Panc1 (cell line): ENCODE measurements around the gene MRPL51. TPM values are rescaled to one million over a fixed set of nuclear protein-coding genes. Genes with fewer than 3 reads are reported as not detected.

Source experiments
- ATAC-seq: fragments of 200-7000 bp; cut with Tn5 transposase; 2 replicates; pipeline ENCODE4 v1.9.1; 2020; ENCODE audit warnings: mild to moderate bottlenecking, moderate library complexity
- BruUV-seq: library from RNA; stranded (reverse); fragments of 400-500 nt; replicated peaks from 2 replicates; lab custom pipeline; 2021; lab: Mats Ljungman, UMichigan
- CTCF ChIA-PET: fragments of 300-600 bp; sonication (Branson Sonifier 250); formaldehyde crosslinking; loops from one replicate; lab custom pipeline; 2022; ENCODE audit warnings: antibody characterized with exemption; lab: Charles Lee
- POLR2A ChIA-PET: fragments of 300-600 bp; sonication (Branson Sonifier 250); formaldehyde crosslinking; loops from one replicate; lab custom pipeline; 2022; ENCODE audit warnings: antibody characterized with exemption; lab: Charles Lee
- DNase-seq: peaks from one replicate; pipeline ENCODE4 v3.0.0-alpha.2; 2010; ENCODE audit warnings: low read depth, low spot score
- H3K27ac ChIP-seq: 2 replicates; pipeline ENCODE4 v1.5.1; 2011; ENCODE audit warnings: mild to moderate bottlenecking, low read length, inconsistent platforms
- H3K27me3 ChIP-seq: fragments of 200-500 bp; sonication (Bioruptor generic); 2 replicates; pipeline ENCODE4 v1.6.0; 2014; ENCODE audit warnings: low read length, inconsistent platforms; ENCODE audit not compliant: control insufficient read depth, insufficient read depth
- H3K36me3 ChIP-seq: fragments of 200-500 bp; sonication (Bioruptor generic); 2 replicates; pipeline ENCODE4 v1.5.1; 2014; ENCODE audit warnings: inconsistent platforms, mild to moderate bottlenecking, low read length, moderate library complexity; ENCODE audit not compliant: control insufficient read depth, insufficient read depth
- H3K4me1 ChIP-seq: 2 replicates; pipeline ENCODE4 v1.5.1; 2011; ENCODE audit warnings: inconsistent platforms, mild to moderate bottlenecking, low read length, moderate library complexity; ENCODE audit not compliant: control insufficient read depth, insufficient read depth
- H3K4me3 ChIP-seq, 2 experiments: 2 replicates each; pipeline ENCODE4 v1.5.1; 2011 to 2012; ENCODE audit warnings: low read depth in 2 of 2, low read length in 2 of 2, mild to moderate bottlenecking in 2 of 2, inconsistent platforms in 1 of 2, moderate library complexity in 1 of 2
- H3K9me3 ChIP-seq: fragments of 200-500 bp; sonication (Bioruptor generic); 2 replicates; pipeline ENCODE4 v1.5.1; 2014; ENCODE audit warnings: low read depth, mild to moderate bottlenecking, inconsistent platforms, low read length, moderate library complexity; ENCODE audit not compliant: control insufficient read depth, insufficient read depth
- CTCF ChIP-seq: fragments of 450-650 bp; IDR thresholded peaks from 2 replicates; pipeline ENCODE4 v1.5.1; 2017; ENCODE audit warnings: mild to moderate bottlenecking
- POLR2AphosphoS5 ChIP-seq: IDR thresholded peaks from 2 replicates; pipeline ENCODE4 v1.6.1; 2012; ENCODE audit warnings: mild to moderate bottlenecking, low read depth, low read length, moderate library complexity
- REST ChIP-seq, 2 experiments: IDR thresholded peaks; 2 replicates each; pipeline ENCODE4 v1.6.1; 2011 to 2012; ENCODE audit warnings: low read depth in 2 of 2, control low read depth in 1 of 2, low read length in 1 of 2, mild to moderate bottlenecking in 1 of 2, moderate library complexity in 1 of 2; ENCODE audit not compliant: insufficient read depth in 1 of 2
- SIN3A ChIP-seq: IDR thresholded peaks from 2 replicates; pipeline ENCODE4 v1.6.1; 2012; ENCODE audit warnings: low read depth, mild to moderate bottlenecking, low read length, moderate library complexity, borderline replicate concordance; ENCODE audit not compliant: insufficient read depth
- TCF7L2 ChIP-seq: IDR thresholded peaks from 2 replicates; pipeline ENCODE4 v1.6.1; 2011; ENCODE audit warnings: mild to moderate bottlenecking, low read depth, low read length, inconsistent platforms
- in situ Hi-C: cut with HindIII; loops from 2 replicates; pipeline ENCODE4 v1.10.0; 2016; ENCODE audit warnings: low sequenced_read_pairs, low pct_unique_long_range_greater_than_20kb
- intact Hi-C: fragments of 100-400 bp; cut with micrococcal nuclease; formaldehyde crosslinking; loops from one replicate; pipeline ENCODE4 v1.10.0; 2022; ENCODE audit not compliant: unreplicated experiment
- total RNA-seq: library from RNA; stranded (reverse); gene quantifications from one replicate; pipeline ENCODE4 v1.2.1, GENCODE V29; 2021; ENCODE audit not compliant: unreplicated experiment

MRPL51 gene
- total RNA-seq, 1 experiment from 2014 or later, result 194 TPM

- in situ Hi-C loops, result no loop called here
- POLR2A ChIA-PET, result interaction anchor here (0.5 to 0.7 kb wide), 2 partner anchors 180 to 1031 kb away, joined by 3 to 7 read pairs; no protein-coding TSS in a partner anchor
These were observed 41.5 kb downstream of the MRPL51 start, which contains the start of gene TAPBPL for GRCh38 chr12:6451348-6452244. TSS of gene TAPBPL (plus strand) at chr12:6452042. CDS start at chr12:6452249, 207 bp downstream.

GRCh38 chr12:6450869-6451347 is 42.2 kb downstream of the MRPL51 start:
- no peak; the same call in 1 of the 2 replicates for ATAC-seq
- no peak for DNase-seq
- H3K4me3 ChIP-seq, result peak overlapping the region; percentile 49 to 66
- ChIA-PET POLR2A (no interaction called here), CTCF (no interaction called here)
- H3K36me3 ChIP-seq, result no peaks in the 10 kb centered on the region
- intact Hi-C loops (no loop called here), in situ Hi-C loops (no loop called here)
- peak overlapping the region; percentile 98 for H3K27ac ChIP-seq
- no peaks in the 10 kb centered on the region for H3K9me3 ChIP-seq
- no TSS peak for BruUV-seq
- no peaks in the 10 kb centered on the region for H3K27me3 ChIP-seq
- peaks cover 16% of the 10 kb centered on the region for H3K4me1 ChIP-seq
- TF ChIP-seq TCF7L2 (no peak), POLR2AphosphoS5 (no peak), SIN3A (no peak), CTCF (no peak), REST (IDR thresholded peaks at IDR 0.05; ENCODE audit: insufficient read depth in 1 of 2, low read depth in 2 of 2, low read length in 1 of 2) (no peak)

More at GRCh38 chr12:6451348-6452244, 41.5 kb downstream of the MRPL51 start, which contains the start of gene TAPBPL:
- Histone ChIP-seq H3K4me3 (peak within 1 kb of the TSS; percentile 49 to 66), H3K9me3 (no peaks in the 10 kb centered on the region), H3K27ac (peak within 1 kb of the TSS; percentile 98), H3K27me3 (no peaks in the 10 kb centered on the region), H3K4me1 (peaks cover 16% of the 10 kb centered on the region), H3K36me3 (no peaks in the 10 kb centered on the region)
- TSS peak; percentile 85 for BruUV-seq
- intact Hi-C loops, result no loop called here
- TF ChIP-seq TCF7L2, result no peak
- CTCF ChIA-PET, result interaction anchor here (0.7 kb wide), 1 partner anchor 230 kb away, joined by 4 read pairs; no protein-coding TSS in a partner anchor
- ATAC-seq, result peak; percentile 85
- no peak for DNase-seq
